ENCODE measurements around the gene TMEM204.

GRCh38 chr16:1560153-1560552 lies 26.7 kb downstream of the TMEM204 start:
- TF ChIP-seq RARB (CRISPR knock-in tag; IDR thresholded peaks at IDR 0.05) (no peak), ARNTL (CRISPR knock-in tag; IDR thresholded peaks at IDR 0.05; ENCODE audit: borderline replicate concordance, low read depth) (no peak), SNAI2 (CRISPR knock-in tag; IDR thresholded peaks at IDR 0.05) (no peak), ZC3H10 (CRISPR knock-in tag; IDR thresholded peaks at IDR 0.05) (no peak), CREB5 (CRISPR knock-in tag; IDR thresholded peaks at IDR 0.05; ENCODE audit: low read depth) (no peak)
